ENCODE measurements around the gene FPR1.

- no peak for TF ChIP-seq CTCF (IDR thresholded peaks at IDR 0.05; ENCODE audit: insufficient read depth, low read length, poor library complexity, severe bottlenecking)
- no peak for TF ChIP-seq EZH2phosphoT487 (conservative IDR thresholded peaks at IDR 0.05; ENCODE audit: low read length)
Observed at GRCh38 chr19:51761696-51762095, 10.0 kb upstream of the FPR1 start.
